22Rv1 (cell line): ENCODE measurements around the gene ZNF616.

Experiments
- CTCF ChIP-seq: fragments of 450-650 bp; IDR thresholded peaks from 2 replicates; pipeline ENCODE4 v1.5.1; 2017; ENCODE audit warnings: mild to moderate bottlenecking
- ZFX ChIP-seq: fragments of 450-650 bp; IDR thresholded peaks from 2 replicates; pipeline ENCODE4 v1.6.1; 2017; ENCODE audit warnings: antibody characterized with exemption, borderline replicate concordance

- TF ChIP-seq CTCF = peak; percentile 92
- no peak for TF ChIP-seq ZFX
Measured at GRCh38 chr19:52139252-52140031, at the start of gene ZNF616.
